Hepatocyte (in vitro differentiated cells): Measurements from ENCODE around the gene SYCE3. TPM values are rescaled to one million over a fixed set of nuclear protein-coding genes. Genes with fewer than 3 reads are reported as not detected.

Experiments
- DNase-seq: peaks from one replicate; pipeline ENCODE4 v3.0.0-alpha.2; 2016; ENCODE audit warnings: low spot score
- H2AFZ ChIP-seq: fragments of 200-600 bp; sonication (generic); 2 replicates; pipeline ENCODE4 v1.6.0; 2016; ENCODE audit warnings: antibody characterized with exemption, mild to moderate bottlenecking
- H3K27ac ChIP-seq: fragments of 200-600 bp; sonication (generic); 2 replicates; pipeline ENCODE4 v1.5.1; 2016; ENCODE audit warnings: mild to moderate bottlenecking
- H3K27me3 ChIP-seq: fragments of 200-600 bp; sonication (generic); 2 replicates; pipeline ENCODE4 v1.6.1; 2016
- H3K36me3 ChIP-seq: fragments of 200-600 bp; sonication (generic); replicated peaks from 2 replicates; pipeline ENCODE4 v1.5.1; 2016; ENCODE audit warnings: low read depth; ENCODE audit not compliant: insufficient read depth
- H3K4me1 ChIP-seq: fragments of 200-600 bp; sonication (generic); 2 replicates; pipeline ENCODE4 v1.5.1; 2016; ENCODE audit warnings: mild to moderate bottlenecking, moderate library complexity; ENCODE audit not compliant: insufficient read depth
- H3K4me2 ChIP-seq: fragments of 200-600 bp; sonication (generic); 2 replicates; pipeline ENCODE4 v1.6.0; 2016
- H3K4me3 ChIP-seq: fragments of 200-600 bp; sonication (generic); 2 replicates; pipeline ENCODE4 v1.5.1; 2016; ENCODE audit warnings: mild to moderate bottlenecking
- H3K79me2 ChIP-seq: fragments of 200-600 bp; sonication (generic); 2 replicates; pipeline ENCODE4 v1.6.0; 2017; ENCODE audit warnings: mild to moderate bottlenecking
- H3K9me2 ChIP-seq: fragments of 200-600 bp; sonication (generic); replicated peaks from 2 replicates; pipeline ENCODE4 v1.6.0; 2017; ENCODE audit warnings: mild to moderate bottlenecking; ENCODE audit not compliant: insufficient read depth
- H3K9me3 ChIP-seq: fragments of 200-600 bp; sonication (generic); 2 replicates; pipeline ENCODE4 v1.5.1; 2016; ENCODE audit warnings: low read depth, mild to moderate bottlenecking
- H4K20me1 ChIP-seq: fragments of 200-600 bp; sonication (generic); 2 replicates; pipeline ENCODE4 v1.6.0; 2016; ENCODE audit warnings: mild to moderate bottlenecking; ENCODE audit not compliant: insufficient read depth, poor library complexity, severe bottlenecking
- EZH2 ChIP-seq: fragments of 200-600 bp; sonication (generic); IDR thresholded peaks from 2 replicates; pipeline ENCODE4 v1.6.1; 2016; ENCODE audit warnings: antibody characterized with exemption, mild to moderate bottlenecking, borderline replicate concordance
- EZH2phosphoT487 ChIP-seq: fragments of 200-600 bp; sonication (generic); IDR thresholded peaks from one replicate; pipeline ENCODE4 v1.6.1; 2018; ENCODE audit warnings: antibody characterized with exemption, mild to moderate bottlenecking, low read depth, moderate library complexity; ENCODE audit not compliant: unreplicated experiment, severe bottlenecking
- WGBS: methylation state at CpG from one replicate; pipeline ENCODE4 v1.1.6; 2016; ENCODE audit warnings: low lambda C conversion rate; ENCODE audit errors: missing lambda C conversion rate; 5-methylcytosine and 5-hydroxymethylcytosine counted together
- polyA plus RNA-seq: library from polyadenylated mRNA; unstranded; fragments of >200 nt; fragmentation: Nextera tagmentation; extraction: Ambion mirVana; gene quantifications from 2 replicates; pipeline ENCODE4 v1.2.1, GENCODE V29; 2016
- total RNA-seq: library from RNA; depleted of rRNA; stranded (reverse); fragments of >200 nt; gene quantifications from 2 replicates; pipeline ENCODE4 v1.2.3, GENCODE V29; 2014
- TF ChIP-seq, protein P1 (sequence below): fragments of 200-600 bp; sonication (generic); IDR thresholded peaks from 2 replicates; pipeline ENCODE4 v1.5.1; 2016; ENCODE audit warnings: antibody characterized with exemption, mild to moderate bottlenecking; ENCODE audit not compliant: poor library complexity

The SYCE3 gene
- total and polyA plus RNA-seq, 2 experiments from 2014 or later: 1.4 TPM; not detected in 1

- H2AFZ ChIP-seq: no peak overlapping the region
- no peaks in the 10 kb centered on the region for H3K36me3 ChIP-seq
- H3K4me3 ChIP-seq: peak overlapping the region; percentile 67
- H3K9me2 ChIP-seq: no peaks in the 10 kb centered on the region
- no peak for DNase-seq
- H3K9me3 ChIP-seq: no peaks in the 10 kb centered on the region
- peaks cover 13% of the 10 kb centered on the region for H4K20me1 ChIP-seq
- TF ChIP-seq, protein P1, sequence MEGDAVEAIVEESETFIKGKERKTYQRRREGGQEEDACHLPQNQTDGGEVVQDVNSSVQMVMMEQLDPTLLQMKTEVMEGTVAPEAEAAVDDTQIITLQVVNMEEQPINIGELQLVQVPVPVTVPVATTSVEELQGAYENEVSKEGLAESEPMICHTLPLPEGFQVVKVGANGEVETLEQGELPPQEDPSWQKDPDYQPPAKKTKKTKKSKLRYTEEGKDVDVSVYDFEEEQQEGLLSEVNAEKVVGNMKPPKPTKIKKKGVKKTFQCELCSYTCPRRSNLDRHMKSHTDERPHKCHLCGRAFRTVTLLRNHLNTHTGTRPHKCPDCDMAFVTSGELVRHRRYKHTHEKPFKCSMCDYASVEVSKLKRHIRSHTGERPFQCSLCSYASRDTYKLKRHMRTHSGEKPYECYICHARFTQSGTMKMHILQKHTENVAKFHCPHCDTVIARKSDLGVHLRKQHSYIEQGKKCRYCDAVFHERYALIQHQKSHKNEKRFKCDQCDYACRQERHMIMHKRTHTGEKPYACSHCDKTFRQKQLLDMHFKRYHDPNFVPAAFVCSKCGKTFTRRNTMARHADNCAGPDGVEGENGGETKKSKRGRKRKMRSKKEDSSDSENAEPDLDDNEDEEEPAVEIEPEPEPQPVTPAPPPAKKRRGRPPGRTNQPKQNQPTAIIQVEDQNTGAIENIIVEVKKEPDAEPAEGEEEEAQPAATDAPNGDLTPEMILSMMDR: no peak
- TF ChIP-seq EZH2phosphoT487: no peak
- no peak for TF ChIP-seq EZH2
- H3K27me3 ChIP-seq: peaks cover 11% of the 10 kb centered on the region
- H3K4me1 ChIP-seq: peaks cover 39% of the 10 kb centered on the region
- H3K4me2 ChIP-seq: peak overlapping the region; percentile 94
- H3K79me2 ChIP-seq: peaks cover 24% of the 10 kb centered on the region
- peak overlapping the region; percentile 98 for H3K27ac ChIP-seq
- 56% methylated on average over 29 of the region's 29 CpGs for WGBS
Observed at GRCh38 chr22:50526834-50527801, 35.6 kb downstream of the SYCE3 start.

DNA sequence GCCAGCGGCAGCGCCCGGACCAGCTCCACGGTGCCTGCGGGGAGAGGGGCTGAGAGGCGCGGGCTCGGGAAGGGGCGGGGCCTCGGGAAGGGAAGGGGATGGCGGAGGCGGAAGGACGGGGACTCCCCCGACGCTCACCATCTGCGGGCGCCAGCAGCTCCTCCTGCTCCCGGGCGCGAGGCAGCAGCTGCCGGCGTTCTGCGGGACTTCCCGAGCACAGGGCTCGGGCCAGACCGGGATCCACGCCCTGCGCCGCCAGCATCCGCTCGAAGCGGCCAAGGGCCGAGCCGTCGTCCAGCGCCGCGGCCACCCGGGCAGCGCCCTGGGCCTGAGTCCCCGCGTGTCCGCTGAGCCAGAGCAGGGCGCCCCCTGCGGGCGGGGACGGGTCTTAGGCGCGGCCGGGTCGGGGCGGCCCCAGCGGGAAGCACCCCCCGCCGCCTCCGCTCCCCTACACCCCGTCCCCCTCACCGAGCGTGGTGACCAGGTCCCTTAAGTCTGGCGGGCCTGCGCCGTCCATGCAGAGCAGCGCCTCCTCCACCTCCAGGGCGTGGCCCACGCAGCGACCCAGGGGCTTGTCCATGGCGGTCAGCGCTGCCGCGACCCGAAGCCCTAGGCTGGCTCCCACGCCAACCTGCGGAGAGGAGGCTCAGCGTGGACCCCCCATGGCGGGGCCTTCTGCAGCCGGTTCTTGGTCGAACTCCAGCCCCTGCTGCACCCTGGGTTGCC is 36.4 kb downstream of the SYCE3 start:
- H3K79me2 ChIP-seq: peaks cover 32% of the 10 kb centered on the region
- H3K36me3 ChIP-seq: no peaks in the 10 kb centered on the region
- H3K4me3 ChIP-seq: peak overlapping the region; percentile 67
- H3K27me3 ChIP-seq: peaks cover 9% of the 10 kb centered on the region
- H3K4me2 ChIP-seq: peak overlapping the region; percentile 94
- no peaks in the 10 kb centered on the region for H3K9me2 ChIP-seq
- peaks cover 30% of the 10 kb centered on the region for H3K4me1 ChIP-seq
- TF ChIP-seq, protein P1: peak; percentile 59
- TF ChIP-seq EZH2 (no peak), EZH2phosphoT487 (no peak)
- no peaks in the 10 kb centered on the region for H3K9me3 ChIP-seq
- DNase-seq: peak; percentile 89
- peaks cover 13% of the 10 kb centered on the region for H4K20me1 ChIP-seq
- 2% methylated on average over 18 of the region's 77 CpGs for WGBS
- peak overlapping the region; percentile 80 for H2AFZ ChIP-seq
- peak overlapping the region; percentile 98 for H3K27ac ChIP-seq

DNA sequence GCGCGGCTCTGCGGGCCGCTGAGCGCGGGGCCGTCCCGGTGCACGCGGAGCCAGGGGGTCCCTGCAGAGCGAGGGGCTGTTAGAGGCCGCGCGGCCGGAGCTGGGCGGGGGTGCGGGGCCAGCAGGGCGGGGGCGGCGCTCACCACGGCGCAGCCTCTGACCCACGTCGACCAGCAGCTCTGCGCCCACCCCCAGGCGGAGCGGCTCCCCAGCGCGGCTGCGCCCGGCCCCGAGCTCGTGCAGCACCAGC is 36.9 kb downstream of the SYCE3 start:
- TF ChIP-seq EZH2 (no peak), EZH2phosphoT487 (no peak)
- 0% methylated on average over 11 of the region's 33 CpGs for WGBS
- Histone ChIP-seq H3K4me1 (peaks cover 25% of the 10 kb centered on the region), H2AFZ (peak overlapping the region; percentile 80), H3K27me3 (peaks cover 5% of the 10 kb centered on the region), H3K4me3 (peak overlapping the region; percentile 67), H3K36me3 (no peaks in the 10 kb centered on the region), H3K9me3 (no peaks in the 10 kb centered on the region), H3K27ac (peak overlapping the region; percentile 98), H3K79me2 (peaks cover 35% of the 10 kb centered on the region), H4K20me1 (peaks cover 13% of the 10 kb centered on the region), H3K9me2 (no peaks in the 10 kb centered on the region), H3K4me2 (peak overlapping the region; percentile 94)
- no peak for DNase-seq
